ENCODE results near the gene EMD. TPM values are rescaled to one million over a fixed set of nuclear protein-coding genes. Genes with fewer than 3 reads are reported as not detected.

EMD gene
- total and polyA plus RNA-seq, 2 donors (not counting 1 experiment from before 2014, with no cell fraction given), result 26.4 to 72.1 TPM

DNA sequence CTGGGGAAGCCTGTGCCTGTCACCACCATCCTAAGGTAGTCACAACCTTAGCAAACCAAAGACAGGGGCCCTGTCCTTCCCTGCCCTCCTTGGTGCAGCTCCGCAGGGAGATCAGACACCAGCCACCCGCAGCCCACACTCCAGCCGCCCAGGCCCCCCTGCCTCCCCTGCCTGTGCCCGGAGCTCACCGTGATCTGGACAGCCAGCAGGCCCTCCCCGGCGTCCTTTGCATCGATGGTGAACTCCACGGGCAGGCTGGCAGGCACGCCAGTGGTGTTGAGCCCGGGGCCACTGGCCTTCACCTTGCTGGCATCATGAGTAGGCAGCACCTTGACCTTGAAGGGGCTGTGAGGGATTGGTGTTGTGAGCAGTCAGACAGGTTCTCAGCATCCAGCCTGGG, 21.1 kb upstream of the EMD start:
- Histone ChIP-seq H3K4me1 (ENCODE audit: control insufficient read depth, extremely low read depth, insufficient read depth, low read length) (no peaks in the 10 kb centered on the region), H3K79me2 (ENCODE audit: control insufficient read depth, insufficient read depth, low read length) (peaks cover 77% of the 10 kb centered on the region), H3K27ac (ENCODE audit: insufficient read depth, low read length) (no peak overlapping the region), H3K9me3 (ENCODE audit: control insufficient read depth, insufficient read depth, low read depth, low read length) (no peaks in the 10 kb centered on the region), H4K20me1 (ENCODE audit: control insufficient read depth, extremely low read depth, insufficient read depth, low read length) (no peaks in the 10 kb centered on the region), H2AFZ (ENCODE audit: low read length) (no peak overlapping the region), H3K27me3 (ENCODE audit: control insufficient read depth, insufficient read depth, low read length) (no peaks in the 10 kb centered on the region), H3K9ac (ENCODE audit: insufficient read depth, low read length) (no peak overlapping the region), H3K36me3 (ENCODE audit: control insufficient read depth, insufficient read depth, low read length) (peaks cover 73% of the 10 kb centered on the region), H3K4me2 (ENCODE audit: extremely low read depth, insufficient read depth, low read length) (no peak overlapping the region), H3K4me3 (replicated peaks in 1 of 4; ENCODE audit: control extremely low read depth in 1 of 4, insufficient read depth in 1 of 4, low read depth in 3 of 4, low read length in 4 of 4) (no peak overlapping the region)
- TF ChIP-seq, protein P1, sequence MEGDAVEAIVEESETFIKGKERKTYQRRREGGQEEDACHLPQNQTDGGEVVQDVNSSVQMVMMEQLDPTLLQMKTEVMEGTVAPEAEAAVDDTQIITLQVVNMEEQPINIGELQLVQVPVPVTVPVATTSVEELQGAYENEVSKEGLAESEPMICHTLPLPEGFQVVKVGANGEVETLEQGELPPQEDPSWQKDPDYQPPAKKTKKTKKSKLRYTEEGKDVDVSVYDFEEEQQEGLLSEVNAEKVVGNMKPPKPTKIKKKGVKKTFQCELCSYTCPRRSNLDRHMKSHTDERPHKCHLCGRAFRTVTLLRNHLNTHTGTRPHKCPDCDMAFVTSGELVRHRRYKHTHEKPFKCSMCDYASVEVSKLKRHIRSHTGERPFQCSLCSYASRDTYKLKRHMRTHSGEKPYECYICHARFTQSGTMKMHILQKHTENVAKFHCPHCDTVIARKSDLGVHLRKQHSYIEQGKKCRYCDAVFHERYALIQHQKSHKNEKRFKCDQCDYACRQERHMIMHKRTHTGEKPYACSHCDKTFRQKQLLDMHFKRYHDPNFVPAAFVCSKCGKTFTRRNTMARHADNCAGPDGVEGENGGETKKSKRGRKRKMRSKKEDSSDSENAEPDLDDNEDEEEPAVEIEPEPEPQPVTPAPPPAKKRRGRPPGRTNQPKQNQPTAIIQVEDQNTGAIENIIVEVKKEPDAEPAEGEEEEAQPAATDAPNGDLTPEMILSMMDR (conservative IDR thresholded peaks at IDR 0.05 in 1 of 2, IDR thresholded peaks at IDR 0.05 in 1 of 2; ENCODE audit: low read depth in 1 of 2, low read length in 2 of 2), result no peak
- no peak for TF ChIP-seq EZH2 (IDR thresholded peaks at IDR 0.05; ENCODE audit: low read length, missing control alignments)
- no peak for DNase-seq (ENCODE audit: low read depth in 2 of 2)

DNA sequence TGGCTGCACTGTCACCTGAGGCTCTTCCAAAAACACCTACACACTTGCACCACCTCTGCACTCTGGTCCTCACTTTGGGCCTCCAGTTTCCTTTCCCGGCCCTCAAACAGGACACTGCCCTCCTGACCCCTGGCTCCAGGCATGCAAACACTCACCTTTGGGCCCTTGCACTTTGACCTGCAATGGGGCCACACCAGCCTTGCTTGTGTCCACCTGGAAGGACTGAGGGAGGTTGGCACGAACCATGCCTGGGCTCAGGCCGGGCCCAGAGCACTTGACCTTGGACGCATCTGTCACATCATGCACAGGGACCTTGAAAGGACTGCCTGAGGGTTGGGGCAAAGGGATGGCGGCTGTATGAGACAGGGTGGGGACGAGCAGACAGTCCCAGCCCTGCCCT, 20.3 kb upstream of the EMD start:
- no peak overlapping the region for H2AFZ ChIP-seq (ENCODE audit: low read length)
- no peak for DNase-seq (ENCODE audit: low read depth in 2 of 2)
- no peaks in the 10 kb centered on the region for H3K9me3 ChIP-seq (ENCODE audit: control insufficient read depth, insufficient read depth, low read depth, low read length)
- H3K4me1 ChIP-seq (ENCODE audit: control insufficient read depth, extremely low read depth, insufficient read depth, low read length), result no peaks in the 10 kb centered on the region
- H3K27ac ChIP-seq (ENCODE audit: insufficient read depth, low read length), result no peak overlapping the region
- peaks cover 68% of the 10 kb centered on the region for H3K36me3 ChIP-seq (ENCODE audit: control insufficient read depth, insufficient read depth, low read length)
- H3K79me2 ChIP-seq (ENCODE audit: control insufficient read depth, insufficient read depth, low read length), result peaks cover 78% of the 10 kb centered on the region
- H3K9ac ChIP-seq (ENCODE audit: insufficient read depth, low read length), result no peak overlapping the region
- H3K27me3 ChIP-seq (ENCODE audit: control insufficient read depth, insufficient read depth, low read length), result no peaks in the 10 kb centered on the region
- no peak overlapping the region for H3K4me3 ChIP-seq (replicated peaks in 1 of 4; ENCODE audit: control extremely low read depth in 1 of 4, insufficient read depth in 1 of 4, low read depth in 3 of 4, low read length in 4 of 4)
- no peaks in the 10 kb centered on the region for H4K20me1 ChIP-seq (ENCODE audit: control insufficient read depth, extremely low read depth, insufficient read depth, low read length)
- no peak for TF ChIP-seq EZH2 (IDR thresholded peaks at IDR 0.05; ENCODE audit: low read length, missing control alignments)
- TF ChIP-seq, protein P1 (conservative IDR thresholded peaks at IDR 0.05 in 1 of 2, IDR thresholded peaks at IDR 0.05 in 1 of 2; ENCODE audit: low read depth in 1 of 2, low read length in 2 of 2), result no peak
- H3K4me2 ChIP-seq (ENCODE audit: extremely low read depth, insufficient read depth, low read length), result no peak overlapping the region

DNA sequence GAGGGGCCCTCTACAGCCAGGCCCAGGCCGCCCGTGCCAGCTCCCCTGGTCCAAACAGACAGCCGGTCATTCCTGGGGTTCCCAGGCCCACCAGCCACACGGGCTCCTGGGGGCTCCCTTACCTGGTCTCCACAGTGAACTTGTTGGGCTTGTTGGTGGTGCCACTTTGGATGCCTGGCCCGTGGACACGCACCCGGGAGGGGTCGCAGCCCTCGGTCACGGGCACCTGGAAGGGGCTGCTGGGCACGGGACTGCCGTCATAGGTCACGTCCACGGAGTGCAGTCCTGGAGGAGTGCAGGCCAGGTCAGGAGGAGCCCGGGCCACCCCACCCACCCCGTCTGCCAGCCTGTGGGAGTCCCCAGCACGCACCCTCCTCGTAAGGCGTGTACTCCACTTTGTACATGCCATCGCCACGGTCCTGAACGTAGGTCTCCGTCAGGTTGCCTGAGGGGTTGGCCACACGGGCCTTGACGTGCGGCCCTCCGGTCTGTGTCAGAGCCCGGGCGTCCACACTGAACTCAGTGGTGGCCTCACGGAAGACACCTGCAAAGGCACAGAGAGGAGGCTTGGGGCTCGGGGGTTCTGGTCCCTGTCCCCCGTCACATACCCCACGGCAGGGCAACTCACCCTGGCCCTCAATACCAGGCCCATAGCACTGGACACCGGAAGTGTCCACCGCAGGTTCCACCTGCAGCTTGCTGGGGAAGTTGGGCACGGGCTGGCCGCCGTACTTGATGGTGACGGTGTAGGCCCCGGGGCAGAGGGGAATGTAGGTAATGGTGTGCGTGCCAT, 19.5 kb upstream of the EMD start:
- Histone ChIP-seq H3K4me3 (replicated peaks in 1 of 4; ENCODE audit: control extremely low read depth in 1 of 4, insufficient read depth in 1 of 4, low read depth in 3 of 4, low read length in 4 of 4) (no peak overlapping the region), H3K9ac (ENCODE audit: insufficient read depth, low read length) (no peak overlapping the region), H2AFZ (ENCODE audit: low read length) (no peak overlapping the region), H3K36me3 (ENCODE audit: control insufficient read depth, insufficient read depth, low read length) (peaks cover 64% of the 10 kb centered on the region), H3K79me2 (ENCODE audit: control insufficient read depth, insufficient read depth, low read length) (peaks cover 82% of the 10 kb centered on the region), H3K4me2 (ENCODE audit: extremely low read depth, insufficient read depth, low read length) (no peak overlapping the region), H3K4me1 (ENCODE audit: control insufficient read depth, extremely low read depth, insufficient read depth, low read length) (no peaks in the 10 kb centered on the region), H3K9me3 (ENCODE audit: control insufficient read depth, insufficient read depth, low read depth, low read length) (no peaks in the 10 kb centered on the region), H3K27me3 (ENCODE audit: control insufficient read depth, insufficient read depth, low read length) (no peaks in the 10 kb centered on the region), H4K20me1 (ENCODE audit: control insufficient read depth, extremely low read depth, insufficient read depth, low read length) (no peaks in the 10 kb centered on the region), H3K27ac (ENCODE audit: insufficient read depth, low read length) (no peak overlapping the region)
- TF ChIP-seq, protein P1 (conservative IDR thresholded peaks at IDR 0.05 in 1 of 2, IDR thresholded peaks at IDR 0.05 in 1 of 2; ENCODE audit: low read depth in 1 of 2, low read length in 2 of 2), result no peak
- no peak for TF ChIP-seq EZH2 (IDR thresholded peaks at IDR 0.05; ENCODE audit: low read length, missing control alignments)
- no peak for DNase-seq (ENCODE audit: low read depth in 2 of 2)

Measured in fibroblast of lung (primary cell).